Memory B cell (primary cell): ENCODE data around the gene TVP23B.
"Not testable (repeated sequence)": the region's sequence is repeated elsewhere in the genome, so short reads cannot be mapped to it uniquely, and the experiment has no call there.

Source experiments
- ATAC-seq: fragments of 150-1000 bp; cut with Tn5 transposase; 2 replicates; pipeline ENCODE4 v1.10.0; 2021; ENCODE audit warnings: low read depth, mild to moderate bottlenecking, moderate library complexity
- DNase-seq, 2 donors: peaks; one replicate each; pipeline ENCODE4 v3.0.0; 2022; ENCODE audit warnings: low spot score in 2 of 2
- H3K27ac Mint-ChIP-seq: one replicate; pipeline ENCODE4 v1.8.0; 2022; ENCODE audit warnings: mild to moderate bottlenecking, moderate library complexity, mixed read lengths
- H3K27me3 Mint-ChIP-seq: one replicate; pipeline ENCODE4 v1.8.0; 2022; ENCODE audit warnings: mixed read lengths
- H3K36me3 Mint-ChIP-seq: one replicate; pipeline ENCODE4 v1.8.0; 2022; ENCODE audit warnings: mild to moderate bottlenecking, mixed read lengths
- H3K4me1 Mint-ChIP-seq: one replicate; pipeline ENCODE4 v1.8.0; 2022; ENCODE audit warnings: mixed read lengths
- H3K4me3 Mint-ChIP-seq: one replicate; pipeline ENCODE4 v1.8.0; 2022; ENCODE audit warnings: mild to moderate bottlenecking, moderate library complexity, mixed read lengths
- H3K9me3 Mint-ChIP-seq: one replicate; pipeline ENCODE4 v1.8.0; 2022; ENCODE audit warnings: mixed read lengths

TVP23B gene

DNA sequence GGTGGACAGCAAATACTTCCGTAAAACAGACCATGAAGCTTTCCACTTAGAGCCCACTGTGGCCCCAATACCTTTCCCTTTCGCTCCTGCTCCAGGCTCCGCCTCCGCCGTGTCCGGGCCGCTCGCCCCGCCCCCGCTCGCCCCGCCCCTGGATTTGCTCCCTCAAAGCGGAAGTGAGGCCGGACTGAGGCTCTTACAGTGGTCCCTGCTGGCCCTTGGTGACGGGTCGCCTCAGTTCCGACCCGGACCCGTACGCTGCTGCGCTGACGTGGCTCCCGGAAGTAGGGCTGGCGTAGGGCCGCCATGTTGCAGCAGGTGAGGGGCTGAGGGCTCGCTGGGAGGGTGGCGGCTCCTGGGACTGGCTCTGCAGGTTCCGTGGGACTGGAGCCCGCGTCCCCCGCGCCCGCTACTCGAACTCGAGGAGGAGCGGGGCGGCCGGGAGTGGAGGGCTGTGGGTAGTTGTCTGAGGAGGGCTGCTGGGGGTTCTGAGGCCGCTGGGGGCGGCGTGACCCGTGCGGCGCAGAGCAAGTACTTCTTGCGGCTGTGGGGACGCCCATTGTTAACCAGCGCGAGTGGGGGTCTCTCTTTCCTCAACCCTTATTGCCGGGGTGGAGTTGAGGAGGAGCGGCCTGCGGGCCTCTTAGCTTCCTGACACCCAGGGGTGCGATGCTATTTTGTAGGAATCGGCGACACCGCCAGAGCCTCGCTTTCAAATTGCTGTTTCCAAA, at the start of gene TVP23B:
TSS of gene TVP23B (plus strand) at position 193 of the 728 bp plus-strand sequence. CDS start at position 304, 111 bp downstream.
- peak within 1 kb of the TSS; percentile 94 for H3K4me3 Mint-ChIP-seq
- H3K27ac Mint-ChIP-seq, result peak within 1 kb of the TSS; percentile 98
- not testable (repeated sequence) for H3K9me3 Mint-ChIP-seq, H3K36me3 Mint-ChIP-seq, H3K27me3 Mint-ChIP-seq
- ATAC-seq, result peak; percentile 95
- peaks cover 21% of the 10 kb centered on the region for H3K4me1 Mint-ChIP-seq
- DNase-seq, result peak; percentile 87 to 90

GRCh38 chr17:18732438-18732837, 48.5 kb upstream of the TVP23B start:
- not testable (repeated sequence) for H3K27me3 Mint-ChIP-seq, H3K4me3 Mint-ChIP-seq, H3K27ac Mint-ChIP-seq, H3K9me3 Mint-ChIP-seq, H3K4me1 Mint-ChIP-seq, ATAC-seq, H3K36me3 Mint-ChIP-seq, DNase-seq

- not testable (repeated sequence) for H3K9me3 Mint-ChIP-seq, H3K36me3 Mint-ChIP-seq, H3K27me3 Mint-ChIP-seq, H3K4me1 Mint-ChIP-seq, H3K27ac Mint-ChIP-seq, ATAC-seq, DNase-seq, H3K4me3 Mint-ChIP-seq
Observed at GRCh38 chr17:18733350-18733749, 47.6 kb upstream of the TVP23B start.

- H3K4me1 Mint-ChIP-seq, H3K27ac Mint-ChIP-seq, H3K36me3 Mint-ChIP-seq, DNase-seq, ATAC-seq, H3K9me3 Mint-ChIP-seq, H3K27me3 Mint-ChIP-seq, H3K4me3 Mint-ChIP-seq: not testable (repeated sequence)
Observed at GRCh38 chr17:18739616-18740391, 41.2 kb upstream of the TVP23B start.

DNA sequence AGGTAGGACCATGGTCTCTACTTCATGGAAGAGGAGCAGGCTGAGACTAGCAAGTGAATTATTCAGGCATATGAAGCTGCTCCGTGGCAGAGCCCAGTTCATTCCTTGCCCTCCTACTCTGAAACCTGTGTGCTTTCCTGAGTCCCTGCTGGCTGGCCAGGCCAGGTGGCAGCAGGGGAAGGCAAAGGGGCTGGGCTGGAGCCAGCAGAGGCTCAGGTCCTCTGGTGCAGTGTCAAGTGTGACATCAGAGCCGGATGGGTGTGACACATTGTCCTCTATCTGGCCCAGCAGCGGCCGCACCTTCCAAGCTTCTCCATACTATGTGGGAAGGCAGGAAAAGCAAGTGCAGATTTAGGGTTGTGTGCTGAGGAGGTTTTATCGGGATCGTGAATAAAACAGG, 39.8 kb upstream of the TVP23B start:
- not testable (repeated sequence) for H3K4me1 Mint-ChIP-seq, H3K27ac Mint-ChIP-seq, H3K9me3 Mint-ChIP-seq, H3K27me3 Mint-ChIP-seq, ATAC-seq, DNase-seq, H3K4me3 Mint-ChIP-seq, H3K36me3 Mint-ChIP-seq

- not testable (repeated sequence) for H3K36me3 Mint-ChIP-seq, H3K4me3 Mint-ChIP-seq, H3K9me3 Mint-ChIP-seq, ATAC-seq, H3K27me3 Mint-ChIP-seq, H3K4me1 Mint-ChIP-seq, H3K27ac Mint-ChIP-seq, DNase-seq
Observed at GRCh38 chr17:18743699-18744421, 37.1 kb upstream of the TVP23B start, which contains the start of gene FBXW10. FBXW10 (plus strand) TSS chr17:18744054; CDS start chr17:18744245, 191 bp downstream.

DNA sequence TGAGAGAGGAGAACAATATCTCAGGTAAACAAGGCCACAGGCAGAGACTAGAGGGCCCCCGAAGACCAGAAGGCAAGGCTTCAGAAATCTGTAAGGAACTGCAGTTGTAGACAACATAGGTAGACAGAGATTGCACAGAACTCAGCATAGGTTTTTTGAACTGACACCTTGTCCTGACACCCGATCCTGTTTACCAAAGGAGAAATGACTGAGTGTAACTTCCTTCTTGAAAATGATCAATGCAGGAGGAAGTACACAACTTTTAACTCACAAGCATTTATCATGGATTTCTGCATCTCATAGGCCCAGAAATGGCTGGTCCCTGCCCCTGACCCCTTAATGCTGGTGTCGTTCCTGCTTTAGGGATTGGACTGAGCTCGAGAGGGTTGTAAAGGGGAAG, 36.3 kb upstream of the TVP23B start:
- H3K9me3 Mint-ChIP-seq, H3K27ac Mint-ChIP-seq: not testable (repeated sequence)

GRCh38 chr17:18746551-18746950, 34.4 kb upstream of the TVP23B start:
- not testable (repeated sequence) for H3K27me3 Mint-ChIP-seq, H3K27ac Mint-ChIP-seq, H3K4me1 Mint-ChIP-seq, H3K9me3 Mint-ChIP-seq, H3K4me3 Mint-ChIP-seq, DNase-seq, H3K36me3 Mint-ChIP-seq, ATAC-seq

More for the DNA sequence above, 36.3 kb upstream of the TVP23B start:
- DNase-seq, H3K27me3 Mint-ChIP-seq, ATAC-seq, H3K36me3 Mint-ChIP-seq, H3K4me3 Mint-ChIP-seq, H3K4me1 Mint-ChIP-seq: not testable (repeated sequence)

DNA sequence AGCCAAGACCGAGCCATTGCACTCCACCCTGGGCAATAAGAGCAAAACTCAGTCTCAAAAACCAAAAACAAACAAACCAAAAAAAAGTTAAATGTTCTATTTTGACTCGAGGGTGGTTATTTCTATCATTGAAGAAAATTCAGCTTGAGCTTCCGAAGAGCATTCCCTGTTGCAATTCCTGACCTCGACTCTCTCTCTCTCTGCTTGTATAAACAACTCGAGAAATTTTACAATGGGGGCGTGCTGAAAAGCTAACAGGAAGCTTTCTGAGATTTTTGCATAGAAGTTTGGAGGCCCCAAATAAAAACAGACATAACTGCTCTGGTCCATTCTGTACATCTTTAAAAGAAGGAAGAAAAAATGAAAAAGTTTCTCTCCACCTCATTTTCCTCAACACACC, 33.5 kb upstream of the TVP23B start:
- not testable (repeated sequence) for H3K36me3 Mint-ChIP-seq, H3K9me3 Mint-ChIP-seq, H3K4me1 Mint-ChIP-seq, H3K4me3 Mint-ChIP-seq, H3K27ac Mint-ChIP-seq, ATAC-seq, DNase-seq, H3K27me3 Mint-ChIP-seq

DNA sequence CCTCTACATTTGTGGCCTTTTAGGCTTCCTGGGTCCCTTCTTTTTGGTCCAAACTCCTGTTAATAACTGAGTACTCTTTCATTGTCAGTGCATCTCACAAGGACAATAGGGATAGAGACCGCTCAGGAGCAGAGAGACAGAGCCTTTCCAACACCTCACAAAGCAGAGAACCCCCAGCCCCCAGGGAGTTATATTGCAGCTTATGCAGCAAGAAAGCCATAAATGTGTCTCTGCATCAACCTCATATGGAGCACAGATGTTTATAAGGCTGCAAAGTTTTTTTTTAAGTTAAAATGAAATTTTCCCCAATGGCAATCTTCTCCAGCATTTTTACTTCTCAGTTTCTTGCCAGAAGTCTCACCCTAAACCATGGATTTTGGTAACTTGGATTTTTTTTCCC, 30.7 kb upstream of the TVP23B start:
- not testable (repeated sequence) for H3K27ac Mint-ChIP-seq, H3K36me3 Mint-ChIP-seq, H3K4me3 Mint-ChIP-seq, H3K9me3 Mint-ChIP-seq, ATAC-seq, H3K4me1 Mint-ChIP-seq, DNase-seq, H3K27me3 Mint-ChIP-seq

DNA sequence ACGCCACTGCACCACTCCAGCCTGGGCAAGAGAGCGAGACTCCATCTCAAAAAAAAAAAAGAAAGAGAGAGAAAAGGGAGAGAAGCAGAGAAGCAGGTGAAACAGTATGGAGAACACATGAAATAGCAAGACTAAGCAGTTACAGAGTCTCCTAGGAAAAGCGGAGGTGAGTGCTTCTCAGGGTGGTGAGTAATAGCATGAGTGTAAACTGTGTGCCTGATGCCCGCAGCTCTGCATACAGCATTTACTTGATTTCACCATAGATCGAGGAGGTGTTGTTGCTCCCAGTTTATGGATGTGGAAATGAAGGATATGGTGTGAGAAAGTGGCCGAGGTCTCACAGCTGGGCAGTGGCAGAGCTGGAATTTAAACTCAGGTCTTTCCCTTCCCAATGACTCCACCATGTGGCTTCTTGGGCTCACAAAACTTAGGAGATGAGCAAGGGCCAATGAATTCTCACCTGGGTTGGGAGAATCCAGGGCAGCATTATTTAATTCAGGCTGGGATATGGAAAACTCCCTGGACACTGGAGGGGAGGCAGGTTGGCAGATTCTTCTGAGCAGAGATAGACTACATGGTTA, 27.1 kb upstream of the TVP23B start:
- H3K4me1 Mint-ChIP-seq, H3K27me3 Mint-ChIP-seq, H3K36me3 Mint-ChIP-seq, ATAC-seq, H3K4me3 Mint-ChIP-seq, H3K9me3 Mint-ChIP-seq, DNase-seq, H3K27ac Mint-ChIP-seq: not testable (repeated sequence)

DNA sequence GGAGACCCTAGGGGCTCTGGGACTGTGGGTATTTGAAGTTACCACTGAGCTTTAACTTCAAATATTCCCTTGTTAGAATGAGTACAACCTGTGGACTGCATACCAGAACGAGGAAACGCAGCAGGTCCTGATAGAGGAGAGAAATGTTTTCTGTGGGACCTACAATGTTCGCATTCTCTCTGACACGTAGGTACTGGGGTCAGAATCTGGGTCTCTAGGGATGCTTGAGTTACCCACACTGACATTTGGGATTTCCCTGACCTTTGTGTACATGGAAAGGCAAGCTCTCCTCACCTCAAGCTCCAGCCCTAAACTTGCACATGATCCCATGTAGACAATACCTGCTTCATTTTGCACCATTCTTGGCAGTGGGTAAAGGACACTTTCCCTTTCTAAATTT, 25.0 kb upstream of the TVP23B start:
- not testable (repeated sequence) for H3K9me3 Mint-ChIP-seq, H3K4me3 Mint-ChIP-seq, H3K27ac Mint-ChIP-seq, H3K4me1 Mint-ChIP-seq, DNase-seq, H3K36me3 Mint-ChIP-seq, H3K27me3 Mint-ChIP-seq, ATAC-seq

DNA sequence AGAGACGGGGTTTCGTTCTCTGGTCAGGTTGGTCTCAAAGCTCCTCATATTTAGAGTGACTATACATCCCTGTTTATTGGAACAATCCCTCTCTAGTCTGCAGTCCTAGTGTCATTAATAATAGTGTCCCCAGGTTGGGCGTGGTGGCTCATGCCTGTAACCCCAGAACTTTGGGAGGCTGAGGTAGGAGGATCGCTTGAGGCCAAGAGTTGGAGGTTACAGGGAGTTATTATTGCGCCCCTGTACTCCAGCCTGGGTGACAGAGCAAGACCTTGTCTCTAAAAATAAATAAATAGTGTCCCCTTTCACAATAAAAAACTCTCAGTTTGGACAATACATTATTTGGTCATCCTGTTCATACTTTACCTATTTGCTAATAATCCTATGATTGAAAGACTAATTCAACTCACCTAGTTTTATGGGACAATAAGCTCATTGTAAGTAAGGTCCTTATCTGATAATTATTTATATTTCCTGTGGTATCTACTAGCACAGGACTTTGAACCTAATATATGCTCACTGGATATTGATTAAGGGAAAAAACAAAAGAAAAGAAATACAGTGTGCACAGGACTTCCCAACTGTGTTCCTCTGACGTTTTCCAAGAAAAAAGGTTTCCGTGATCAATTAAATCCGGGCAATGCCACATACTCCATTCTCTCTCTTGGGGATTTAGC, 23.5 kb upstream of the TVP23B start:
- not testable (repeated sequence) for H3K27me3 Mint-ChIP-seq, H3K36me3 Mint-ChIP-seq, ATAC-seq, H3K4me1 Mint-ChIP-seq, H3K9me3 Mint-ChIP-seq, H3K4me3 Mint-ChIP-seq, H3K27ac Mint-ChIP-seq, DNase-seq
